HL-60/S4 (cell line): ENCODE results near the gene SDHC.

Source experiments
- in situ Hi-C: fragments of 300-500 bp; cut with MboI; formaldehyde crosslinking; loops from 2 replicates; pipeline ENCODE4 v1.14.3; 2022; ENCODE audit warnings: low sequenced_read_pairs

SDHC gene, protein sequence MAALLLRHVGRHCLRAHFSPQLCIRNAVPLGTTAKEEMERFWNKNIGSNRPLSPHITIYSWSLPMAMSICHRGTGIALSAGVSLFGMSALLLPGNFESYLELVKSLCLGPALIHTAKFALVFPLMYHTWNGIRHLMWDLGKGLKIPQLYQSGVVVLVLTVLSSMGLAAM

DNA sequence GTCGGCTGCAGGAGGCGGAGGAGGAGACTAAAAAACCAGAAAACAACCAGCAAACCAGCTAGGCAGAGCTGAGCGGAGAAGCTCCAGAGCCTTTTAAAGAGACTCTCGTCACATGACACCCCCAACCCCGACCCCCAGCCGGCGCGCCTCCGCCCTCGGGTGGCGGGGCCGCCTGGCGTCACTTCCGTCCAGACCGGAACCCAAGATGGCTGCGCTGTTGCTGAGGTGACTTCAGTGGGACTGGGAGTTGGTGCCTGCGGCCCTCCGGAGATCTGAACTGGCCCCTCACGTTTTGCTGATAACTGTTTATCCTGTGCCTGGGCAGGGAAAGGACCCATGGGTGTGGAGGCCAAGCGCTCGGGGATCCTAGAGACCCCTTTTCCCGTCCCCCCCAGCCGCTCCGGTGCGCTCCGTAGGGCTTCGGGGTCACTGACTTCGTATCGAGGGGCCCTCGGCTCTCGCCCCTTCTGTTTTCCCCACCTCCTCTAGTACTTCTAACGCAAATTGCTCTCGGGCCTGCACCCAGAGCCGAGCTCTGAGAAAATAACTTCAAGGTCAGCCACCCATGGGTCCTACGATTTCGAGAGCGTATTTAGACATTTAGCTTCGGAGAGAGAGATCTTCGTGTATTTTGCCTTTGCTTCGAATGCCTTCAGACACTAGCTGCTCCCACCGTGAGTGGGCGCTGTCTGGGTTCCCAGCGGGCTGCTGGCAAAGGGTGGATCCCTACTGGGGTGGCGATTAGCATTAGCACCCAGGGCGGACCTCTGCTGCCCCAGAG is at the start of gene SDHC:
SDHC (plus strand) TSS at position 181 of the 781 bp plus-strand sequence; CDS start at position 206, 25 bp downstream.
- in situ Hi-C loops: no loop called here

DNA sequence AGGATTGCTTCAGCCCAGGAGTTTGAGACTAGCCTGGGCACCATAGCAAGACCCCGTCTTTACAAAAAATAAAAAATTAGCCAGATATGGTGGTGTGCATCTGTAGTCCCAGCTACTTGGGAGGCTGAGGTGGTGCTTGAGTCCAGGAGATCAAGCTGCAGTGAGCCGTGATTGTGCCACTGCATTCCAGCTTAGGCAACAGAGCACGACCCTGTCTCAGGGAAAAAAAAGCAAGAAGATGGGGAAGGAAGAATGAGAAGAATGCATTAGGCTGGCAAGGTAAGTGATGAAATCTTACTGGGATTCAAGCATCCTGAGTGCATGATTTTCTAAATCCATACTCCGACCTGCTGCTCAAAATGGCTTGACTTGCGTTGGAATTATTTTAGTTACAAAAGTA is 48.9 kb upstream of the SDHC start:
- in situ Hi-C loops: no loop called here

DNA sequence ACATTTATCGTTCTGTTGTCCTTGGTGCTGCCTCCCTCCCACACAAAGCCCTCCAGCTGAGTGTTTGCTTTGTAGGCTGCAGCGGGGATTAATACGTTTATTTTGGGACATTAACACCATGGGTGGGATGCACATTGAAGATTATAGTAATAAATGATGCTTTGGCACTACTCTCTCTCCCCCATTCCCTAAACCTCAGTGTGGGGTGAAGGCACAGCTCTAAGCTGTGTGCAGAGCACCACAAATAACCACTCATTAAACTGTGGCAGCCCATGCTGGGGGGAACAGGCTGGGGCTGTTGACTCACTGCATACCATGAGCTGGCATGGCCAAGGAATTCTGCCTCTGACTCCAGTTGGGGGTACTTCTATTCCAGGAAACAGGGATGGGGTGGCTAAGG is 48.0 kb upstream of the SDHC start:
- in situ Hi-C loops: no loop called here

DNA sequence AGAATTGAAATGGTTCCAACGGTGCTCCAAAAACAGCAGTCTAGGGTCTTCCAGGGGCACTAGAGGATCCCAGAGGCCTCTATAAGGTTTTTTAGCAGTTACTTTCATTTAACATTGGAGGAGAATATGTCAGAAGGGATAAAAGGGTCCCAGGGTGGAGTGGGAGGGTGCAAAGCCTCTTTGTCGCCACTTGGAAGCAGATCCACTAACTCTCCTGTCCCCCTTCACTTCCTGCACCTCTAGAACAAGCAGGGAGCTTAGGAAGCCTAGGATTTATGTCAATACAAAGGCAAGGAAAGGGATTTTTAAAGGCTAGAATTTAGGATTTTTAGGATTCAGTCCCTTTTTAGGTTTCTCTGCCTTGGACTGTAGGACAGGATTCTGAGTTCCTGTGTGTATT is 47.3 kb upstream of the SDHC start:
- in situ Hi-C loops: no loop called here

DNA sequence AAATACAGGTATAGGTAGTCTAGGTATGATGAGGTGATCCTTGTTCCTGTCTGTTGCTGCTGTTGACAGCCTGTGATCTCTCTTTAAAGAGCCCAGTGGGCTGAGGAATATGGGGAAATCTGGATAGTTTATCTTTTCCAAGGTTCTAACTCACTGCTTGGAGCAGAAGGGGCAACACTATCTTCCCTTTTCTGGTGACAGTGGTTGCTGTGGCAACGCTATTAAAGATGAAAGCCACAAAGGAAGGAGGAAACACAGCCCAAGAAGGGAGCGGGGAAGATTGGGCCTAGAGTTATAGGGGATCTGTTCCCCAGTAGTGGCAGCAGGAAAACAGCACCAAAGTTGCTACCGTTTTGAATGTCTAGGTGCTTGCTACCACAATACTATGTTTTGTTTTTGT is 46.9 kb upstream of the SDHC start:
- in situ Hi-C loops: no loop called here

DNA sequence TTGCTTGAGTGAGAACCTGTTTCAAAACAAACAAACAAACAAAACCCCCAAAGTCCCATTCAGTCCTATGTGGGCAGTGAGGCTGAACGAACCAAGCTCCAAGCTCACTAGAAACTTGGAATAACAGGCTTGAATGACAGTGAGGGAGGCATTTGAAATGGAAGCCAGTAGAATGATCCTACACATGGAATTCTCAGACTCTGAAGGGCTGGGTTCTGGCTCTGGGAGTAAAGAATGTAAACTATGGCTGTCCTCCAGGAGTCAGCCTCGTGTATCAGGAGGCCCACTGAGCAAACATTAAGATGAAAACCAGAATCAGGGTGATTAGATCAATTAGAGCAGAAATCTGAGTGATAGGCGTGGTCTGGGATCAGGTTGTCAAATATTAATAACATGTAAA is 40.8 kb upstream of the SDHC start:
- in situ Hi-C loops: no loop called here

DNA sequence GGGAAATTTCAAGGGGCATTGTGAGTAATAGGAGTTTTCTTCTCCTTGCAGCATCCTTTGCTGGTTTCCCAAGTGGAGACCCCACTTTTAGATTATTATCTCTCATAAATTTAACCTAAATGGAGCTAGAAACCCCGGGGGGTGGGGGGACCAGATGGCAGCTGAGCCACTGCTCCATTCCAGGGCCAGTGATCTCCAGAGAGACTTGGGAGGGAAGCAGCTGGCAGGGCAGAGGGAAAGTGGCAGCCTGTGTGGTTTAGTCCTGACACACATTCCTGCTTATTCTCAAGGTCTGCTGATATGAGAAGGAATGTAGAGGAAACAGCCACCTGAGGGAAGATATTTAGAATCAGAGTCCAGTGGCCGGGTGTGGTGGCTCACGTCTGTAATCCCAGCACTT is 39.3 kb upstream of the SDHC start:
- in situ Hi-C loops: no loop called here

DNA sequence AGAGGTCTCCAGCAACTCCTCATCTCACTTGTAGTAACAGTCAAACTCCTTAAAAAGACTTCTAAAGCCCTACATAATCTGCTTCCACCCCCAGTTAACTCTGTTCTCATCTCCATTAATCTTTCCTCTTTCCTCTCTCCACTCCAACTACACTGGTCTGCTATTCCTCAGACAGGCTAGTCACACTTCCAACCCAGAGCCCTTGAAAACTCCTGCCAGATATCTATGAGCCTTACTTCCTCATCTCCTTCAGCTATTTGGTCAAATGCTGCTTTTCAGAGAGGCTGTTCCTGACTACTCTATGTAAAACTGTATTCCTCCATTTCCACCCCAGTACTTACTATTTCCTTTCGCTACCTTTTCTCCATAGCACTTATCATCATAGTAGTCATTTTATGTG is 31.2 kb upstream of the SDHC start:
- in situ Hi-C loops: no loop called here

DNA sequence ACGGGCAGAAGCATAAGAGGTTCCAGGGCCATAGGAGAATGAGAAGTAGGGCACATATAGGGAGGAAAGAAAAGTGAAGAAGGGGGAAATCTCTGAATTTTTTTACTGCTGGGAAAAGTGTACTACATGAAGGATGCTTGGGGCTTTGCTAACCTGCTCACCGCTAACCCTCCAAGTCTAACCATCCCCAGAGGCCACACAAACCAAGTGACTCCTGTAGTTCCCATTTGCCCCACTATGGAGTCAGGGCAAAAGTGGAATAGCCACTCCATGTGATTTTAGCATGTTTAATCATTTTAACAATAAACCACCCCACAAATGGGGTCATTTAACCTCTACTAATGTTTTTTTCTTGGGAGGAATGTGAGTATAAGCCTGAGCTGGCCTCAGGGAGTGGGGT is 29.1 kb upstream of the SDHC start:
- in situ Hi-C loops: no loop called here

DNA sequence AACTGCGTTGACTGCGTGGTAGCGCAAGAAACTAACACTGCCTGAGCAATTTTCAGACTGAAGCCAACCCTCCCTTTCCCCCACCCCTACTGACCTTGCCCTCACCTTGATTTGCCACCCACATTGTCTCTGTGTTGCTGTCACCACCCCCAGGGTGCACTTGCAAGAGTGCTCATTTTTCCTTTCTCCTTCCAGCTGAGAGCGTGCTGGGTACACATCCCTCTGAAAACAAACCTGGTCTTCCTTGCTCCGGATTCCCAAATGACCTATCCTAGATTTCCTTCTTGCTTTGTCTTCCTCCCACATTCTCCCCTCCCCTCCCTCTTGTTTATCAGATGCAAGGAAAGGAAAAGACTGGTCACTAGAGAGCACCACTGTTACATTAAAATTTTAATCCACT is 28.7 kb upstream of the SDHC start:
- in situ Hi-C loops: no loop called here

DNA sequence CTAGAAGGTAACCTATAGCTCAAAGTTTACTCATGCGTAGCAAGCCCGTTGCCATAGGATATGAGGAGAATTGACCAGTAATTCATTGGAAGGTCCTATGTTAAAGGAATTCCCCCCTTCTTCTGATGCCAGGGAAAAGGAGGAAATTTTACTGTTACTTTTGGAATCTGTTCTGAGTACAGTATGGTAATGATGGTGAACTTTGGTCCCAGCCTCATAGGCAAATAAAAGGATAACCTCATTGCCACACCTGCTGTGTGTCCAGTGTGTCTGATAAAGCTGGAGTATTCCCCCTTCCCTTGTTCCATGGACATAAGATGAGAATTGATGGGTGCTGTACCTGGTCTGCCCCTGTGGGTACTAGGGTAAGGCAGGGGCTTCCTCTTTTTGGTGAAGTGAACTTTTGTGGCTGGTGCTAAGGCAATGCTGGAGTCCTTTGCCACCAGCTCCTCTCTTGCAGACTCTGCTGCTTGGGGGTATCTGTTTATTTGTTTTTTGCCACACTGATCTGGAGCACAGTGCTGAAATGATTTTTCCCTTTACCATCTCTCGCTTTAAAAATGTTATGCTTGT is 26.6 kb upstream of the SDHC start:
- in situ Hi-C loops: no loop called here

DNA sequence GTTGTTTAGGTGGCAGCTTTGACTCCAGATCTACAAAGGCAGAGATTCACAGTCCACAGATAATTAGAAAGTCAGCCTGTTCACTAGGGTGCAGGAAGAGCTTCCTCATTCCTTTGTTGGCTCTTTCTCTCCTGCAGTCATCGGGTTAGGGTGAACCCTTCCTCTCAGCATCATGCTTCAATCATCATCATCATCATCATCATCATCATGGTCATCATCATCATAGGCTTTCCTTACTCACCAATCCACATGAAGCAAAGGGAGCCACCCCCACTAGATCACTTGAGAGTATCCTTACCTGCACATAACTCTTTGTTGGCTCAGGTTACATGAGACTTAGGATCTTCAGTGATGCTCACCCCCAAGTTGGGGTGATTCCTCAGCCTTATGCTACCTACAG is 23.4 kb upstream of the SDHC start:
- in situ Hi-C loops: loop anchor here (5.0 kb wide), 1 partner anchor 63 kb away; the partner anchor contains the start of gene TOMM40L

DNA sequence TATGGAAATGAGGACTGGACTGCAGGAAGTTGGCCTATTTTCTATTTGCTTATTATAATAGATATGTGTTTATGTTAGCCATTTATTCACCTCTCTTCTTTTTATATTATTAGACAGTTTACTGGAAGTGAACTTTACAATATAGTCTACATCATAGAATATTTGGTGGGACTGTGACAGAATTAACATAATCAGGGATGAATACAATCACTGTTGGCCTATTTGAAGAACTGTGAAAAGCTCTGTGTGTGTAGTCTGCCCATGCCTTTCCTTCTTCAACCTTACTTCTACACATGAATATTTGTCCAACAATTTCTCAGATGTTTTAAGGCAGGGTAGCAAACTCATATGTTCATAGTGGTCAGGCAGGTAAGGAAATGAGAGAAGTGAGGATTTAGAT is 16.8 kb upstream of the SDHC start:
- in situ Hi-C loops: no loop called here

DNA sequence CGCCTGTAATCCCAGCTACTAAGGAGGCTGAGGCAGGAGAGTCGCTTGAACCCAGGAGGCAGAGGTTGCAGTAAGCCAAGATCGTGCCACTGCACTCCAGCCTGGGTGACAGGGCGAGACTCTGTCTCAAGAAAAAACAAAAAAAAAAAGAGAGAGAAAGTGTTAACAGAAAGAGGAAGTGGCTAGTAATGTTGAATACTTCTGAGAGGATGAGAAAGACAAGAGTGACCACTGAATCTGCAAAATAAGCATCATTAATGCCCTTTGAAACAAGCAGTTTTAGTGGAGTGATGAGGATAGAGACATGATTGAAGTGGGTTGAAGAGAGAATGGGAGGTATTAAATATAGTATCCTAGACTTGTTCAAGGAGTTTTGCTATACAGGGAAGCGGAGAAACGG is 16.1 kb upstream of the SDHC start:
- in situ Hi-C loops: no loop called here

DNA sequence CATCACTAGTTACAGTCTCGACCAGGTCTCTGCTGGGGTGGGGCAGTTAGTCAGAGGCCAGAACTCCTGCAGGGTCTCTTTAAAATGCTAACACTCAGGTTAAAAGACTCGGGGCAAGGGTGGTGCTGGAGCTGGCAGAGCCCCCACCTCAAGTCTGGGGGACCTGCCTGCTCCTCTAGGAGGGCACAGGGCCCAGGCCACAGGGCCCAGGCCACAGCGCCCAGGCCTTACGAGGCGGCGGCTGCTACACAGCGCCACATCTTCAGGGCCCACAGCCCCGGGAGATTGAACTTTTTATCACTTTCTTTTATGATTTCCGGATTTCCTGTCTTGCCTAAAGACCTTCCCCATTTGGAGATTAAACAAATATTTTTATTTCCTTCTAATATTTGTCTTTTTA is 14.8 kb upstream of the SDHC start:
- in situ Hi-C loops: no loop called here

DNA sequence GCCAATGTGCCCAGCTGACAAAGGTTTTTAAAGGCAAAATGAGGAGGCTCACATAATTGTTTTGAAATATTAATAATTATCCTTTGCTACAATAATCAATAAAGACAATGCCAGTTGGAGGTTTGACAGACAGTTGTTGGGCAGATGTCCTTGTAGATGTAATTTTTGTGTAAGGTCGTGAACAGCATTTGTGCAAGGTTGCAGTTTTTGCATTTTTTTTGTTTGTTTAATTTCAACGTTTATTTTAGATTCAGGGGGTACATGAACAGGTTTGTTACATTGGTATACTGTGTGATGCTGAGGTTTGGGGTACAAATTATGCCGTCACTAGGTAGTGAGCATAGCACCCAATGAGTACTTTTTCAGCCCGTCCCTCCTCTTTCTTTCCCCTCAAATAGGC is 13.7 kb upstream of the SDHC start:
- in situ Hi-C loops: no loop called here

DNA sequence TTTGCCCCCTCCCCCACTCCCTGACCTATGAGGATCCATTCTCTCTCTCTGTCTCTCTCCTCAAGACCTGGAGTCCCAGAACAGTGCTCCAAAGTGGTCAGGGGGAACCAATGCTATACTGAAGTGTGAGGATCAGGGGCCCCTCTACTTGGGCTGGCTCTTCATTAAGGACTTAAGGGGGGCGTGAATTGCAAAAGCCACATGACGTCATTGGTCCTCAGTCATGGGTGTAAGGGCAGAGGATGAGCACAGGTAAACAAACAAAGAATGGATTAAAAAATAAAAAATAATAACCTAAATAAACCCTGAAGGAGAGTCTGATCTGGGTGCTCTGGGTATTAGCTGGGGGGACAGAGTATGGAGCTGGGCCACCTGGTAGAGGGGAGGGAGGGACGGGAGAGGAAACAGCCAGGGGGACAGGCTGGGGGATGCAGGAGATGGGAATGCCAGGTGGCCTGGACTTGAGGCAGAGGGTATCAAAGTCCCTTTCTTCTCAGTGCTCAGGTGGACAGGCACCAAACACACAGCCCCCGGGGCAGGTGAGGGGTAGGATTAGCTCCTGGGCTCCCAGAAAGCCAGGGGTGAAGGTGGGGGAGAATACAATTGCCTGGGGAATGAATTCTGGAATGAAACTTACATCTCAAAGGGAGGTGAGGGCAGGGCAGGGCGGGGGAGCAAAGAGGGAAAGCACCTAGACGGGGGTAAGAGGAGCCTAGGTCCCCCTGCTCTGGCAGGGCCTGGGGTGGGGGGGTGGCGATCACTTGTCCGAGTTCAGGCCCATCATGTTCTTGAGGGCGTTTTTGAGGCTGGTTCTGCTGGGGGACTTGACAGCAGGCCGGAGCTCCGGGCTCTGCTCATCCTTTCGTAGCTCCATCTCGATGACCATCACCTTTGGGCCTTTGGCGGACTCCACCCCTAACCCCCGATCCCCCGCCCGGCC is 9.0 kb upstream of the SDHC start:
- in situ Hi-C loops: no loop called here

DNA sequence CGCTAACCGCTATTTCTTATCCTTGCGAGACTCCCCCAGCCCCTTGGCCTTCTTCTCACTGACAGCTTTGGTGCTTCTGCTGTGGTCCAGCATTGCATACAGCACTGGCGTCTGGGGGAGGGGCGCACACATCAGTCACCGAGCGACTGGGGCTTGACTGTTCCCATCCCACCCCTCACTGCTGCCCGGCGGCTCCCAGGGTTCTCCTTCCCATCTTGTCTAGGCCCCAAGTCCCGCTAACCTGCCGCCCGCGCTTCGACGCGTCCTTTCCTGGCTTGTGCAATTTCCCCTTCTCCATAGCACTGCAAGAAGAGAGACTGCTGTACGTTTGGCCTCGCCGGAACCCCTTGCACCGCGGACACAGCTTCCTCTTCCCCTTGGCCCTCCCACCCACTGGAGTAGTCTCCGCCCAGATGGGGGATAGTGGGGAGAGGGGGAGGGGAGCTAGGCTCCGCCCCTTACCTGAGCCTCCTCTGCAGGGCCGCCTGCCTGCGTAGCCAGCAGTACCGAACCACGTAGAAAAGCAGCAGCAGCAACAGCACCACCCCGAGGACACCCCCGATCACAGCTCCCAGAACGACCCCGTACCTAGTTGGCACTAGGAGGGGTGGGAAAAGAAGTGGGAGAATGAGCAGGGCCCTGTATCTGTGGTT is 8.2 kb upstream of the SDHC start:
- in situ Hi-C loops: no loop called here

DNA sequence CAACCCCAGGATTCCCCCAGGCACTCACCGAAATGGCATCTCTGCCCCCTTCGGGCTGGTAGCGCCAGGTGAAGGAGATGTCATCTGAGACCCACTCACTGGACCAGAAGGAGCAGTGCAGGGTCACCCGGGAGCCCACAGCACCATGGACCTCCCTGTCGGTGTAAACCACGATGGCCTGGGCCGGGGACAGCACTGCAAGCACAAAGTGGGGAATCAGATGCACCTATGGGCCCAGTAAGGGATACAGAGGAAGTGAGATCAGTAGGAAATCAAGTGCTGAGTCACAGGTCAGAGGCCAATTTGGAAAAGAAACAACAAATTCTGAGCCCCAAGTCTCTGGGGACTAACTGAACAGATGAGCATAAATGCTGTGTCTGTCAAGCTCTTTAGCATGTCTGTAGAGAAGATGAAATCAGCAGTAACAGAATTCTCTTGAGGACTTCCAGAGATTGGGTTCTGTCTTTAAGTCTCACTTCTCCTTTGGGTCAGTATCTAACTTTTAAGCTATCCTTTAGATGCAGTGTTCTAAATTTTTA is 6.9 kb upstream of the SDHC start:
- in situ Hi-C loops: no loop called here

DNA sequence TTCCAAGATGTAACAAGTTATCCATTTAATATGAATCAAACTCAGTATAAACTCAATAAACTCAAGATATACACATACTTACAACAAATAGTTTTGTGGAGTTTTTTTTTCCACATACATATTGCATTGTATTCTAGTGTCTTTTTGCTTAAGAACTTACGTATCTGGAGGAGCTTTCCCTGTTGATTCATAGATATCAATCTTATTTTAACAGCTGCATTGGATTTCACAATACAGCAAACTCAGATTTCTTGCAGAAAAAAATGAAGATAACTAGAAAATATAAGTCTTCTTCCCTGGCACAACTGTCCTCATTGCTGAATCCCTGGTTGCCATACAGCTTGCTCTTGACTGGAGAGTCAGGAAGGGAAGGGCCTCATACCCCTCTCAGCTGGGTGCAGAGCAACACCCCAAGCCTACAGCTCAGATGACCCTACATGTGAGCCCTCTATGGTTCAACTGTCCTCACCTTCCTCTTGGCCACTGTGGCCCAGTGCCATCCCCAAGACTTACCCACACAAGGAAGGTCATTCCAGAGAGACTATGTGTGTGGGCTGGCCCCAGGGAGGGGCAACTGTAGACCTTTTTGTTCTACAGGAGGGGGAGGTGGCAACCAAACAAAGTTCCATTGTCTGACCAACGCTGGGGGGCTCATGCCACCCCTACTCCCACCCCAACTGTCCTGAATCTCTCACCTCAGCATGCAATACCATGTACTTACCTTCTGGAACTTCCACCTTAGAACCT is 6.1 kb upstream of the SDHC start:
- in situ Hi-C loops: no loop called here
